Right lobe of liver (tissue), 6 donors: ENCODE measurements around the gene PPM1B. TPM values are rescaled to one million over a fixed set of nuclear protein-coding genes. Genes with fewer than 3 reads are reported as not detected.

ENCODE experiments used
- ATAC-seq, 4 donors: fragments of 200-7000 bp; cut with Tn5 transposase; one replicate each; pipeline ENCODE4 v1.9.1; 2020; ENCODE audit warnings: mild to moderate bottlenecking in 4 of 4, moderate library complexity in 4 of 4
- DNase-seq, 3 donors: peaks; one replicate each; pipeline ENCODE4 v3.0.0-alpha.2; 2020
- H3K27ac ChIP-seq, 3 donors: fragments of 200-600 bp; one replicate each; pipeline ENCODE4 v1.8.0; 2022
- H3K27me3 ChIP-seq, 2 donors: fragments of 200-600 bp; one replicate each; pipeline ENCODE4 v1.8.0; 2022
- H3K36me3 ChIP-seq, 4 donors: fragments of 200-600 bp; sonication (generic) in 1 of 4; one replicate each; pipeline versions ENCODE4 v1.5.1 to v1.8.0; 2017 to 2022; ENCODE audit warnings: control low read depth in 1 of 4
- H3K4me1 ChIP-seq, 4 donors: fragments of 200-600 bp; sonication (generic) in 1 of 4; one replicate each; pipeline versions ENCODE4 v1.5.1 to v1.8.0; 2017 to 2022; ENCODE audit warnings: control low read depth in 1 of 4
- H3K4me3 ChIP-seq, 3 donors: fragments of 200-600 bp; one replicate each; pipeline ENCODE4 v1.8.0; 2022
- H3K9me3 ChIP-seq, 4 donors: fragments of 200-600 bp; sonication (generic) in 1 of 4; one replicate each; pipeline versions ENCODE4 v1.5.1 to v1.8.0; 2017 to 2022; ENCODE audit warnings: control low read depth in 1 of 4
- CTCF ChIP-seq, 4 donors: fragments of 200-600 bp in 3 of 4; fragments of 450-650 bp in 1 of 4; IDR thresholded peaks; one replicate each; pipeline versions ENCODE4 v1.5.1 to v1.8.0; 2016 to 2022; ENCODE audit warnings: antibody characterized with exemption in 4 of 4, mild to moderate bottlenecking in 2 of 4
- POLR2A ChIP-seq: fragments of 450-650 bp; IDR thresholded peaks from one replicate; pipeline ENCODE4 v1.6.1; 2017; ENCODE audit warnings: antibody characterized with exemption, mild to moderate bottlenecking
- WGBS: methylation state at CpG from one replicate; pipeline ENCODE4 v1.1.6; 2018; ENCODE audit warnings: low coverage, low lambda C conversion rate; ENCODE audit not compliant: insufficient coverage; ENCODE audit errors: missing lambda C conversion rate; 5-methylcytosine and 5-hydroxymethylcytosine counted together
- intact Hi-C, 2 donors: fragments of 100-400 bp; cut with DNase I; formaldehyde crosslinking; loops; one replicate each; pipeline versions ENCODE4 v1.11.2 to v1.14.1; 2022
- total RNA-seq, 6 experiments: library from RNA; depleted of rRNA in 2 of 6; stranded (reverse); fragments of >200 nt in 2 of 6; fragmentation: NEBNext Ultra II Directional in 3 of 6; extraction: Animal tissue kit (Norgen Biotek cat#: 25700) in 3 of 6; gene quantifications; one replicate each; pipeline versions ENCODE4 v1.1.0 to v1.2.4, GENCODE V29; 2016 to 2023
- donor health status: DM: no; HTN: yes; CAD: no.
- donor health status: DM: no; HTN: no; CAD: no.
- donor health status: DM: no; HTN: no; CAD: no.
- donor health status: DM: no; HTN: yes; CAD: no.
- donor health status: DM: no; HTN: yes; CAD: no.

The PPM1B gene
- total RNA-seq, 6 experiments from 2014 or later, result 20.4 to 43.3 (median 27.8) TPM

- H3K27ac ChIP-seq, result no peak overlapping the region
- no peak overlapping the region for H3K4me3 ChIP-seq
- 91% methylated on average over 6 of the region's 6 CpGs for WGBS
- TF ChIP-seq POLR2A (no peak), CTCF (IDR thresholded peaks at IDR 0.05) (no peak)
- no peaks in the 10 kb centered on the region for H3K9me3 ChIP-seq
- no peak for DNase-seq
- no peaks in the 10 kb centered on the region for H3K27me3 ChIP-seq
- H3K36me3 ChIP-seq, result peaks cover 0 to 4% (median 0%) of the 10 kb centered on the region in 4 donors
- intact Hi-C loops, result no loop called here
- no peak for ATAC-seq
- H3K4me1 ChIP-seq, result no peaks in the 10 kb centered on the region
These were observed 29.1 kb downstream of the PPM1B start for GRCh38 chr2:44197816-44198215.

GRCh38 chr2:44200011-44200410, 31.3 kb downstream of the PPM1B start:
- Histone ChIP-seq H3K36me3 (peaks cover 0 to 4% (median 0%) of the 10 kb centered on the region in 4 donors), H3K27me3 (no peaks in the 10 kb centered on the region), H3K27ac (no peak overlapping the region), H3K9me3 (no peaks in the 10 kb centered on the region), H3K4me3 (no peak overlapping the region), H3K4me1 (no peaks in the 10 kb centered on the region)
- TF ChIP-seq POLR2A, result no peak
- TF ChIP-seq CTCF (IDR thresholded peaks at IDR 0.05), result no peak
- WGBS, result 94% methylated on average over 1 of the region's 1 CpG
- no peak for DNase-seq
- intact Hi-C loops, result no loop called here
- ATAC-seq, result no peak

DNA sequence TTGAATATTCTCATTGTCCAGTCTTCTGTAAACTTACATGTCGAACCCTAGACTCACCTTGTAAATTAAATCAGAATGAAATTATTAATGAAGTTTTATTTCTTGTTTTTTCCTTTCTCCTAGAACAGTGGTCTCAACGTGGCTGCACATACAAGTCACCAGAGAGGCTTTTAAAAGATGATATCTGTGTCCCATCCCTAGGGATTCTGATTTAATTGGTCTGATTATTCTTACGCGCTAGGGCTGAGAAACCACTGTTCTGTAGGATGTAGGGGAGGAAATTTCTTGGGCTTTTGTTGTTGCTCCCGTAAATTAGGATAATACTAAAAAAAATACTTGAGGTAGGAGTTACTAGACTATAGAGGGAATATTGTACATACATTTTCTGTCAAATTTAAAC, 32.1 kb downstream of the PPM1B start:
- no peak overlapping the region for H3K27ac ChIP-seq
- H3K36me3 ChIP-seq, result peaks cover 0 to 4% (median 0%) of the 10 kb centered on the region in 4 donors
- 91% methylated on average over 5 of the region's 5 CpGs for WGBS
- TF ChIP-seq POLR2A (no peak), CTCF (IDR thresholded peaks at IDR 0.05) (no peak)
- ATAC-seq, result no peak
- intact Hi-C loops, result no loop called here
- H3K4me3 ChIP-seq, result no peak overlapping the region
- no peaks in the 10 kb centered on the region for H3K4me1 ChIP-seq
- no peaks in the 10 kb centered on the region for H3K9me3 ChIP-seq
- no peaks in the 10 kb centered on the region for H3K27me3 ChIP-seq
- DNase-seq, result no peak

GRCh38 chr2:44201648-44202165, 33.0 kb downstream of the PPM1B start:
- ATAC-seq (no peak), DNase-seq (no peak)
- no peak overlapping the region for H3K27ac ChIP-seq
- 94% methylated on average over 6 of the region's 6 CpGs for WGBS
- H3K36me3 ChIP-seq, result peaks cover 0 to 4% (median 0%) of the 10 kb centered on the region in 4 donors
- H3K4me1 ChIP-seq, result no peaks in the 10 kb centered on the region
- TF ChIP-seq CTCF (IDR thresholded peaks at IDR 0.05) (no peak), POLR2A (no peak)
- H3K27me3 ChIP-seq, result no peaks in the 10 kb centered on the region
- no peak overlapping the region for H3K4me3 ChIP-seq
- intact Hi-C loops, result no loop called here
- no peaks in the 10 kb centered on the region for H3K9me3 ChIP-seq

GRCh38 chr2:44203542-44203941, 34.9 kb downstream of the PPM1B start:
- no peak overlapping the region for H3K27ac ChIP-seq
- no peaks in the 10 kb centered on the region for H3K27me3 ChIP-seq
- H3K9me3 ChIP-seq, result no peaks in the 10 kb centered on the region
- peaks cover 0 to 4% (median 0%) of the 10 kb centered on the region in 4 donors for H3K36me3 ChIP-seq
- ATAC-seq (no peak), DNase-seq (no peak)
- H3K4me3 ChIP-seq, result no peak overlapping the region
- H3K4me1 ChIP-seq, result no peaks in the 10 kb centered on the region
- 98% methylated on average over 3 of the region's 3 CpGs for WGBS
- intact Hi-C loops, result no loop called here
- TF ChIP-seq POLR2A, result no peak
- TF ChIP-seq CTCF (IDR thresholded peaks at IDR 0.05), result no peak
